SK-N-SH (cell line): ENCODE results near the gene SSTR3. TPM values are rescaled to one million over a fixed set of nuclear protein-coding genes. Genes with fewer than 3 reads are reported as not detected.

ENCODE experiments used
- CTCF ChIA-PET: fragments of 300-600, 350-600 bp; formaldehyde crosslinking; extraction: SDS; loops from one replicate; lab custom pipeline; 2021; lab: Yijun Ruan, JAX
- POLR2A ChIA-PET: fragments of 350-600 bp; sonication (Branson Sonifier 250); formaldehyde crosslinking; extraction: SDS; loops from one replicate; lab custom pipeline; 2020; ENCODE audit warnings: antibody characterized with exemption, inconsistent platforms; lab: Yijun Ruan, JAX
- DNase-seq: peaks from one replicate; pipeline ENCODE4 v3.0.0; 2012
- H2AFZ ChIP-seq: fragments of 200-600 bp; sonication (generic); 2 replicates; pipeline ENCODE4 v1.8.1; 2016; ENCODE audit warnings: antibody characterized with exemption, mild to moderate bottlenecking, low read depth
- H3F3A ChIP-seq: fragments of 200-600 bp; sonication (generic); replicated peaks from 2 replicates; pipeline ENCODE3; 2016; ENCODE audit warnings: antibody characterized with exemption, mild to moderate bottlenecking; ENCODE audit not compliant: insufficient read depth
- H3K27ac ChIP-seq, 2 experiments: fragments of 200-500 bp in 1 of 2; fragments of 200-600 bp in 1 of 2; sonication (Bioruptor generic) in 1 of 2; sonication (generic), shearing (Covaris generic) in 1 of 2; 2 replicates each; pipeline versions ENCODE4 v1.5.1 to v1.6.1; 2014 to 2016; ENCODE audit warnings: low read depth in 2 of 2, inconsistent platforms in 1 of 2, low read length in 1 of 2, mild to moderate bottlenecking in 1 of 2, mixed read lengths in 1 of 2
- H3K27me3 ChIP-seq: fragments of 200-600 bp; sonication (generic), shearing (Covaris generic); 2 replicates; pipeline ENCODE4 v1.6.1; 2016; ENCODE audit warnings: mixed run types; ENCODE audit not compliant: insufficient read depth
- H3K36me3 ChIP-seq, 2 experiments: fragments of 200-500 bp in 1 of 2; fragments of 200-600 bp in 1 of 2; sonication (Bioruptor generic) in 1 of 2; sonication (generic) in 1 of 2; replicated peaks in 1 of 2; 2 replicates each; pipeline versions ENCODE3 to v1.5.1; 2014 to 2016; ENCODE audit warnings: low read length in 1 of 2, mild to moderate bottlenecking in 1 of 2; ENCODE audit not compliant: insufficient read depth in 2 of 2, control insufficient read depth in 1 of 2
- H3K4me1 ChIP-seq, 2 experiments: fragments of 200-500 bp in 1 of 2; fragments of 200-600 bp in 1 of 2; sonication (Bioruptor generic) in 1 of 2; sonication (generic), shearing (Covaris generic) in 1 of 2; 2 replicates each; pipeline versions ENCODE4 v1.5.1 to v1.6.1; 2014 to 2016; ENCODE audit warnings: low read depth in 1 of 2, low read length in 1 of 2, mixed run types in 1 of 2; ENCODE audit not compliant: insufficient read depth in 2 of 2, control insufficient read depth in 1 of 2
- H3K4me2 ChIP-seq: fragments of 200-600 bp; sonication (generic), shearing (Covaris generic); 2 replicates; pipeline ENCODE4 v1.6.1; 2017; ENCODE audit warnings: mixed run types
- H3K4me3 ChIP-seq, 2 experiments: fragments of 200-500 bp in 1 of 2; fragments of 200-600 bp in 1 of 2; sonication (Bioruptor generic) in 1 of 2; sonication (generic), shearing (Covaris generic) in 1 of 2; 2 replicates each; pipeline versions ENCODE4 v1.5.1 to v1.8.1; 2014 to 2016; ENCODE audit warnings: low read depth in 2 of 2, inconsistent platforms in 1 of 2, low read length in 1 of 2, mild to moderate bottlenecking in 1 of 2, mixed read lengths in 1 of 2, moderate library complexity in 1 of 2
- H3K79me2 ChIP-seq: fragments of 200-600 bp; sonication (generic); 2 replicates; pipeline ENCODE4 v1.8.1; 2017; ENCODE audit warnings: mild to moderate bottlenecking; ENCODE audit not compliant: insufficient read depth
- H3K9ac ChIP-seq: fragments of 200-600 bp; sonication (generic); 2 replicates; pipeline ENCODE4 v1.6.1; 2017; ENCODE audit warnings: mixed run types
- H3K9me2 ChIP-seq: fragments of 200-600 bp; sonication (generic); 2 replicates; pipeline ENCODE4 v1.6.1; 2017; ENCODE audit warnings: mixed run types
- H3K9me3 ChIP-seq: fragments of 200-600 bp; sonication (generic); 2 replicates; pipeline ENCODE4 v1.6.1; 2017; ENCODE audit warnings: mixed run types, mild to moderate bottlenecking, moderate library complexity
- H4K20me1 ChIP-seq: fragments of 200-600 bp; sonication (generic); 2 replicates; pipeline ENCODE4 v1.6.1; 2017; ENCODE audit warnings: mild to moderate bottlenecking, mixed run types; ENCODE audit not compliant: insufficient read depth
- CHD2 ChIP-seq: fragments of 150-350 bp; IDR thresholded peaks from 2 replicates; pipeline ENCODE4 v1.6.1; 2018; ENCODE audit warnings: low read length; ENCODE audit not compliant: partially characterized antibody
- ELF1 ChIP-seq: IDR thresholded peaks from 2 replicates; pipeline ENCODE4 v1.4.0; 2012
- EP300 ChIP-seq, 2 experiments: IDR thresholded peaks; 2 replicates each; pipeline versions ENCODE4 v1.4.0 to v1.6.1; 2012; ENCODE audit warnings: borderline replicate concordance in 1 of 2, low read depth in 1 of 2, low read length in 1 of 2
- FOXM1 ChIP-seq: IDR thresholded peaks from 2 replicates; pipeline ENCODE4 v1.4.0; 2012; ENCODE audit warnings: low read depth, mild to moderate bottlenecking
- GABPA ChIP-seq: IDR thresholded peaks from 2 replicates; pipeline ENCODE4 v1.4.0; 2012; ENCODE audit warnings: low read depth, mild to moderate bottlenecking
- GATA2 ChIP-seq: sonication (generic); formaldehyde crosslinking; IDR thresholded peaks from 2 replicates; pipeline ENCODE4 v1.5.0; 2020; ENCODE audit warnings: mild to moderate bottlenecking, missing genetic modification reagents
- POLR2AphosphoS5 ChIP-seq: IDR thresholded peaks from 2 replicates; pipeline ENCODE4 v1.6.1; 2012; ENCODE audit warnings: low read depth, low read length
- RAD21 ChIP-seq: IDR thresholded peaks from 2 replicates; pipeline ENCODE4 v1.6.1; 2012; ENCODE audit warnings: mild to moderate bottlenecking, low read length
- RXRA ChIP-seq: IDR thresholded peaks from 2 replicates; pipeline ENCODE4 v1.4.0; 2012; ENCODE audit warnings: low read depth, mild to moderate bottlenecking, borderline replicate concordance
- SIN3A ChIP-seq: IDR thresholded peaks from 2 replicates; pipeline ENCODE4 v1.6.1; 2012; ENCODE audit warnings: low read depth, mild to moderate bottlenecking, low read length, moderate library complexity, borderline replicate concordance
- TAF1 ChIP-seq: IDR thresholded peaks from 2 replicates; pipeline ENCODE4 v1.6.1; 2012; ENCODE audit warnings: low read depth, mild to moderate bottlenecking, low read length, moderate library complexity, borderline replicate concordance
- TCF12 ChIP-seq: IDR thresholded peaks from 2 replicates; pipeline ENCODE4 v1.4.0; 2012
- TEAD4 ChIP-seq: IDR thresholded peaks from 2 replicates; pipeline ENCODE4 v1.4.0; 2012; ENCODE audit warnings: mild to moderate bottlenecking, borderline replicate concordance; ENCODE audit not compliant: insufficient read depth
- WGBS: methylation state at CpG from one replicate; pipeline ENCODE4 v1.1.6; 2017; ENCODE audit warnings: low lambda C conversion rate; 5-methylcytosine and 5-hydroxymethylcytosine counted together
- polyA plus RNA-seq, 3 experiments: library from polyadenylated mRNA; depleted of rRNA; stranded (reverse); fragments of >200 nt; gene quantifications; 2 replicates each; pipeline ENCODE4 v1.2.3, GENCODE V29; 2012
- TF ChIP-seq, protein P1 (sequence below): IDR thresholded peaks from 2 replicates; pipeline ENCODE4 v1.4.0; 2012; ENCODE audit warnings: low read depth, borderline replicate concordance
- TF ChIP-seq, protein P2 (sequence below): fragments of 150-350 bp; IDR thresholded peaks from 2 replicates; pipeline ENCODE4 v1.6.1; 2017; ENCODE audit warnings: antibody characterized with exemption, low read length, low read depth, borderline replicate concordance
- TF ChIP-seq, protein P3 (sequence below): fragments of 200-600 bp; sonication (generic); IDR thresholded peaks from 2 replicates; pipeline ENCODE4 v1.6.1; 2017; ENCODE audit warnings: antibody characterized with exemption, mild to moderate bottlenecking, moderate library complexity
- TF ChIP-seq, protein P4 (sequence below): IDR thresholded peaks from 2 replicates; pipeline ENCODE4 v1.4.0; 2012; ENCODE audit warnings: low read depth, borderline replicate concordance
- TF ChIP-seq, protein P5 (sequence below): IDR thresholded peaks from 2 replicates; pipeline ENCODE4 v1.4.0; 2012; ENCODE audit warnings: low read depth

Gene SSTR3
- polyA plus RNA-seq, 1 of the 3 experiments (the other 2 are of a cell fraction), result not detected

DNA sequence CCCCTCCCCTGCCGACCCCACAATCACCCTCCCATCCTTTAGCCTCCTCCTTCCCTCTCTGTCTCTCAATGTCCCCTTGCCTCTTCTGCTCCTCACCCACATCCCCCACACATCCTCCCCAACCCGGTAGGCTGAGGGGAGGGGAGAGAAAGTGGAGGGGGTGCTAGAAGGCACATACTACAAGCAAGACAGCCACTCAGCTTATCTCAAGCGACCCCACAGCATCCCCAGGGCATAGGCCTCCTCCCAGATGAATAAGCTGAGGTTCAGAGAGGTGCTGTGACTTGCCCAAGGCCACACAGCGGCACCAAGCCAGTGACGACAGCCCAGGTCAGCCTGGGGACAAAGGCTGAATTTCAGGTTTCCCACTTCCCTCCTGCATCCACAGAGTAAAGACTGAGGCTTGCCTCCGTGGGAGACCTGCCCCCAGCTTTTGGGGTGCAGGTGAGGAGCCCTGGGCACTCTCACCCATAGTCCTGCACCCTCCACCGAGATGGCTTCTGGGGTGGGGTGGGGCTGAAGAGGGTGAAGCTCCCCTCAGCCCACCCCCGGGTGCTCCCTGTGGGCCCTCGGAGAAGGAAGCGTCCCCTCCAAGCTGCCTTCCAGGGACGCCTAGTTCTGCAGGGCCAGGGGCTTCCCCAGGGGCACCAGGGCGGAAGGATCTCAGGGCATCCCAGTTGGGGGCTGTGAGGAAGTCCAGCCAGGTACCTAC, 31.3 kb upstream of the SSTR3 start:
- no peaks in the 10 kb centered on the region for H3K79me2 ChIP-seq
- peaks cover 4% of the 10 kb centered on the region for H3F3A ChIP-seq
- H3K9me2 ChIP-seq, result no peaks in the 10 kb centered on the region
- no peak overlapping the region; the same call in 1 of the 2 replicates for H3K9ac ChIP-seq
- peak; percentile 25 for DNase-seq
- no peaks in the 10 kb centered on the region for H3K9me3 ChIP-seq
- POLR2A ChIA-PET, result no interaction called here
- no peaks in the 10 kb centered on the region for H3K27me3 ChIP-seq
- TF ChIP-seq, protein P1, sequence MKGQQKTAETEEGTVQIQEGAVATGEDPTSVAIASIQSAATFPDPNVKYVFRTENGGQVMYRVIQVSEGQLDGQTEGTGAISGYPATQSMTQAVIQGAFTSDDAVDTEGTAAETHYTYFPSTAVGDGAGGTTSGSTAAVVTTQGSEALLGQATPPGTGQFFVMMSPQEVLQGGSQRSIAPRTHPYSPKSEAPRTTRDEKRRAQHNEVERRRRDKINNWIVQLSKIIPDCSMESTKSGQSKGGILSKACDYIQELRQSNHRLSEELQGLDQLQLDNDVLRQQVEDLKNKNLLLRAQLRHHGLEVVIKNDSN, result no peak
- TF ChIP-seq POLR2AphosphoS5 (no peak), ELF1 (no peak), RXRA (no peak), GATA2 (CRISPR knock-in tag) (no peak), TAF1 (no peak)
- TF ChIP-seq, protein P2, sequence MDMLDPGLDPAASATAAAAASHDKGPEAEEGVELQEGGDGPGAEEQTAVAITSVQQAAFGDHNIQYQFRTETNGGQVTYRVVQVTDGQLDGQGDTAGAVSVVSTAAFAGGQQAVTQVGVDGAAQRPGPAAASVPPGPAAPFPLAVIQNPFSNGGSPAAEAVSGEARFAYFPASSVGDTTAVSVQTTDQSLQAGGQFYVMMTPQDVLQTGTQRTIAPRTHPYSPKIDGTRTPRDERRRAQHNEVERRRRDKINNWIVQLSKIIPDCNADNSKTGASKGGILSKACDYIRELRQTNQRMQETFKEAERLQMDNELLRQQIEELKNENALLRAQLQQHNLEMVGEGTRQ, result no peak
- TF ChIP-seq, all 33 proteins: peak for 0
- 75% methylated on average over 6 of the region's 12 CpGs for whole genome bisulfite sequencing
- H3K4me2 ChIP-seq, result peak overlapping the region; percentile 50
- no peak overlapping the region for H3K27ac ChIP-seq
- peak overlapping the region in 1 of 2 experiments; percentile 38; a peak in 2 of 4 replicates for H3K4me3 ChIP-seq
- no peaks in the 10 kb centered on the region for H3K36me3 ChIP-seq
- no peaks in the 10 kb centered on the region for H4K20me1 ChIP-seq
- H2AFZ ChIP-seq, result no peak overlapping the region
- CTCF ChIA-PET, result interaction anchor here (1.1 to 14.4 kb wide), 5 partner anchors 9 to 215 kb away, joined by 3 to 124 read pairs (median 11); no protein-coding TSS in a partner anchor
- H3K4me1 ChIP-seq, result peaks cover 7 to 11% of the 10 kb centered on the region in 2 experiments; a peak in 3 of 4 replicates

DNA sequence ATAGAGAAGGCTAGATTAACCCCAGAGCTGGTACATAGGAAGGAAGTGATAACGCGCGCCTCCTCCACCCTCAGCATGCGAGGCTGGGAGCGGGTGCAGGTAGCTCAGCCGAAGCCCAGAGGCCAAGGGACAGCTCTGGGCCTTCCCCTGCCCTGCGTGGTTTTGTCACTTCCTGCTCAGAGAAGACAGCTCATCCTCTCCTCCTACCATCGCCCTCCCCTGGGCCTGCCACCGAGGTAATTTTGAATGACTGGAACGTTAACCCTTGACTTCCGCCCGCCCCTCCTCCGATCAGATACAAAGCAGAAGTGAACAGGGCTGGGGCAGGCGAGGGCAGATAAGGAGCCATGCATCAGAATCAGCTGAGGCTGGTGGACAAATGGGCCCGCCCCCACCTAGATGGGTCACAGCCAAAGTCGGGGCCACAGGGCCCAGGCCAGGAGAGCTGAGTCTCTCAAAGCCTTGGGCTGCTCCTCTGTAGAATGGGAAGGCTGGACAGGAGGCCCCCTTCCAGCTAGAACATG, 30.2 kb upstream of the SSTR3 start:
- H3K4me2 ChIP-seq, result peak overlapping the region; percentile 50; the same call in 1 of the 2 replicates
- TF ChIP-seq EP300 (IDR thresholded peaks at IDR 0.05; ENCODE audit: borderline replicate concordance in 1 of 2, low read depth in 1 of 2, low read length in 1 of 2) (no peak), CHD2 (no peak), POLR2AphosphoS5 (no peak), RXRA (no peak), RAD21 (no peak), GABPA (0 out of 2 replicates have a peak, but pooled peaks have one; percentile 36), FOXM1 (no peak), TEAD4 (no peak), TCF12 (0 out of 2 replicates have a peak, but pooled peaks have one; percentile 9), SIN3A (no peak)
- TF ChIP-seq, protein P3, sequence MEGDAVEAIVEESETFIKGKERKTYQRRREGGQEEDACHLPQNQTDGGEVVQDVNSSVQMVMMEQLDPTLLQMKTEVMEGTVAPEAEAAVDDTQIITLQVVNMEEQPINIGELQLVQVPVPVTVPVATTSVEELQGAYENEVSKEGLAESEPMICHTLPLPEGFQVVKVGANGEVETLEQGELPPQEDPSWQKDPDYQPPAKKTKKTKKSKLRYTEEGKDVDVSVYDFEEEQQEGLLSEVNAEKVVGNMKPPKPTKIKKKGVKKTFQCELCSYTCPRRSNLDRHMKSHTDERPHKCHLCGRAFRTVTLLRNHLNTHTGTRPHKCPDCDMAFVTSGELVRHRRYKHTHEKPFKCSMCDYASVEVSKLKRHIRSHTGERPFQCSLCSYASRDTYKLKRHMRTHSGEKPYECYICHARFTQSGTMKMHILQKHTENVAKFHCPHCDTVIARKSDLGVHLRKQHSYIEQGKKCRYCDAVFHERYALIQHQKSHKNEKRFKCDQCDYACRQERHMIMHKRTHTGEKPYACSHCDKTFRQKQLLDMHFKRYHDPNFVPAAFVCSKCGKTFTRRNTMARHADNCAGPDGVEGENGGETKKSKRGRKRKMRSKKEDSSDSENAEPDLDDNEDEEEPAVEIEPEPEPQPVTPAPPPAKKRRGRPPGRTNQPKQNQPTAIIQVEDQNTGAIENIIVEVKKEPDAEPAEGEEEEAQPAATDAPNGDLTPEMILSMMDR, result no peak
- TF ChIP-seq, protein P4, sequence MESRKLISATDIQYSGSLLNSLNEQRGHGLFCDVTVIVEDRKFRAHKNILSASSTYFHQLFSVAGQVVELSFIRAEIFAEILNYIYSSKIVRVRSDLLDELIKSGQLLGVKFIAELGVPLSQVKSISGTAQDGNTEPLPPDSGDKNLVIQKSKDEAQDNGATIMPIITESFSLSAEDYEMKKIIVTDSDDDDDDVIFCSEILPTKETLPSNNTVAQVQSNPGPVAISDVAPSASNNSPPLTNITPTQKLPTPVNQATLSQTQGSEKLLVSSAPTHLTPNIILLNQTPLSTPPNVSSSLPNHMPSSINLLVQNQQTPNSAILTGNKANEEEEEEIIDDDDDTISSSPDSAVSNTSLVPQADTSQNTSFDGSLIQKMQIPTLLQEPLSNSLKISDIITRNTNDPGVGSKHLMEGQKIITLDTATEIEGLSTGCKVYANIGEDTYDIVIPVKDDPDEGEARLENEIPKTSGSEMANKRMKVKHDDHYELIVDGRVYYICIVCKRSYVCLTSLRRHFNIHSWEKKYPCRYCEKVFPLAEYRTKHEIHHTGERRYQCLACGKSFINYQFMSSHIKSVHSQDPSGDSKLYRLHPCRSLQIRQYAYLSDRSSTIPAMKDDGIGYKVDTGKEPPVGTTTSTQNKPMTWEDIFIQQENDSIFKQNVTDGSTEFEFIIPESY, result no peak
- TF ChIP-seq, protein P2, result no peak
- TF ChIP-seq, protein P5, sequence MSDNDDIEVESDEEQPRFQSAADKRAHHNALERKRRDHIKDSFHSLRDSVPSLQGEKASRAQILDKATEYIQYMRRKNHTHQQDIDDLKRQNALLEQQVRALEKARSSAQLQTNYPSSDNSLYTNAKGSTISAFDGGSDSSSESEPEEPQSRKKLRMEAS, result no peak

More for the DNA sequence above, 30.2 kb upstream of the SSTR3 start:
- WGBS, result 65% methylated on average over 12 of the region's 16 CpGs
- Histone ChIP-seq H3K4me3 (no peak overlapping the region), H3K4me1 (peaks cover 7 to 11% of the 10 kb centered on the region in 2 experiments; a peak in 3 of 4 replicates), H3K27ac (no peak overlapping the region), H3K36me3 (no peaks in the 10 kb centered on the region), H3K9me3 (no peaks in the 10 kb centered on the region), H3K27me3 (no peaks in the 10 kb centered on the region), H4K20me1 (no peaks in the 10 kb centered on the region), H3K9me2 (no peaks in the 10 kb centered on the region), H3F3A (peaks cover 4% of the 10 kb centered on the region), H3K9ac (no peak overlapping the region), H3K79me2 (no peaks in the 10 kb centered on the region), H2AFZ (peak overlapping the region; percentile 73; the same call in 1 of the 2 replicates)
- ChIA-PET POLR2A (interaction anchor here (0.5 to 1.1 kb wide), 2 partner anchors 20 to 44 kb away, joined by 3 to 5 read pairs; no protein-coding TSS in a partner anchor), CTCF (interaction anchor here (1.0 to 14.4 kb wide), 6 partner anchors 13 to 256 kb away, joined by 3 to 124 read pairs (median 6); no protein-coding TSS in a partner anchor)
- peak; percentile 60 for DNase-seq
